ENCODE measurements around the gene LTBP4.

DNA sequence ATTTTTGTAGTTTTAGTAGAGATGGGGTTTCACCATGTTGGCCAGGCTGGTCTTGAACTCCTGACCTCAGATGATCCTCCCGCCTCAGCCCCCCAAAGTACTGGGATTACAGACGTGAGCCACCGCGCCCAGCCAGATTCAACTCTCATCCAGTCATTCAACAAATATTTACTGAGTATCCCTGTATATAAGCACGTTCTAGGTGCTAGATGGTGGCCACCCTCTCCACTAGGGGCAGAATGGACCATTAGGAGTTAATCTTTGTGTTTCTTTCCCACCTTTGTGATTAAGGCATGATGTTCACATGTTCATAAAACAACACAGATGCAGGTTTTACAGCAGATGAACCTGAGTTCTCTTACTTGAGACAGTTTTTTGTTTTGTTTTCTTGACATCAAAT, 17.2 kb upstream of the LTBP4 start:
- TF ChIP-seq POLR2AphosphoS5 (IDR thresholded peaks at IDR 0.05; ENCODE audit: low read depth, low read length) (no peak), SIN3A (IDR thresholded peaks at IDR 0.05; ENCODE audit: borderline replicate concordance, insufficient read depth, low read length) (no peak), TAF1 (IDR thresholded peaks at IDR 0.05; ENCODE audit: borderline replicate concordance, insufficient read depth, low read length) (no peak), FOXP2 (optimal IDR thresholded peaks at IDR 0.05; ENCODE audit: borderline replicate concordance, extremely low read depth, extremely low read length, insufficient read depth) (no peak)
- TF ChIP-seq, protein P1, sequence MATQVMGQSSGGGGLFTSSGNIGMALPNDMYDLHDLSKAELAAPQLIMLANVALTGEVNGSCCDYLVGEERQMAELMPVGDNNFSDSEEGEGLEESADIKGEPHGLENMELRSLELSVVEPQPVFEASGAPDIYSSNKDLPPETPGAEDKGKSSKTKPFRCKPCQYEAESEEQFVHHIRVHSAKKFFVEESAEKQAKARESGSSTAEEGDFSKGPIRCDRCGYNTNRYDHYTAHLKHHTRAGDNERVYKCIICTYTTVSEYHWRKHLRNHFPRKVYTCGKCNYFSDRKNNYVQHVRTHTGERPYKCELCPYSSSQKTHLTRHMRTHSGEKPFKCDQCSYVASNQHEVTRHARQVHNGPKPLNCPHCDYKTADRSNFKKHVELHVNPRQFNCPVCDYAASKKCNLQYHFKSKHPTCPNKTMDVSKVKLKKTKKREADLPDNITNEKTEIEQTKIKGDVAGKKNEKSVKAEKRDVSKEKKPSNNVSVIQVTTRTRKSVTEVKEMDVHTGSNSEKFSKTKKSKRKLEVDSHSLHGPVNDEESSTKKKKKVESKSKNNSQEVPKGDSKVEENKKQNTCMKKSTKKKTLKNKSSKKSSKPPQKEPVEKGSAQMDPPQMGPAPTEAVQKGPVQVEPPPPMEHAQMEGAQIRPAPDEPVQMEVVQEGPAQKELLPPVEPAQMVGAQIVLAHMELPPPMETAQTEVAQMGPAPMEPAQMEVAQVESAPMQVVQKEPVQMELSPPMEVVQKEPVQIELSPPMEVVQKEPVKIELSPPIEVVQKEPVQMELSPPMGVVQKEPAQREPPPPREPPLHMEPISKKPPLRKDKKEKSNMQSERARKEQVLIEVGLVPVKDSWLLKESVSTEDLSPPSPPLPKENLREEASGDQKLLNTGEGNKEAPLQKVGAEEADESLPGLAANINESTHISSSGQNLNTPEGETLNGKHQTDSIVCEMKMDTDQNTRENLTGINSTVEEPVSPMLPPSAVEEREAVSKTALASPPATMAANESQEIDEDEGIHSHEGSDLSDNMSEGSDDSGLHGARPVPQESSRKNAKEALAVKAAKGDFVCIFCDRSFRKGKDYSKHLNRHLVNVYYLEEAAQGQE (IDR thresholded peaks at IDR 0.05; ENCODE audit: insufficient read depth in 1 of 2, low read depth in 2 of 2, low read length in 2 of 2): no peak
